K562 (cell line): Measurements from ENCODE around the gene USP12. TPM values are rescaled to one million over a fixed set of nuclear protein-coding genes. Genes with fewer than 3 reads are reported as not detected.

Experiments
- ARNT ChIP-seq, 2 experiments: fragments of 450-650 bp; IDR thresholded peaks; 2 replicates each; pipeline ENCODE4 v1.6.1; 2016; ENCODE audit warnings: mild to moderate bottlenecking in 1 of 2
- CEBPG ChIP-seq, 3 experiments: fragments of 200-800 bp in 1 of 3; sonication (Bioruptor generic) in 1 of 3; sonication (generic) in 1 of 3; formaldehyde crosslinking in 1 of 3; IDR thresholded peaks in 2 of 3; conservative IDR thresholded peaks in 1 of 3; 2 replicates each; pipeline versions ENCODE4 v1.6.1 to v1.8.0; 2016 to 2022; ENCODE audit warnings: missing compliant biosample characterization in 2 of 3, missing genetic modification characterization in 2 of 3, mild to moderate bottlenecking in 1 of 3, missing genetic modification reagents in 1 of 3
- DACH1 ChIP-seq: fragments of 450-650 bp; IDR thresholded peaks from 2 replicates; pipeline ENCODE4 v1.6.1; 2018; ENCODE audit not compliant: partially characterized antibody
- GATAD2B ChIP-seq: fragments of 450-650 bp; IDR thresholded peaks from 2 replicates; pipeline ENCODE4 v1.6.1; 2017; ENCODE audit warnings: mild to moderate bottlenecking, borderline replicate concordance
- HNRNPK ChIP-seq: fragments of 200-400 bp; formaldehyde crosslinking; IDR thresholded peaks from one replicate; pipeline ENCODE4 v1.6.1; 2018; ENCODE audit warnings: mild to moderate bottlenecking, low read depth, low read length; ENCODE audit not compliant: poor library complexity, severe bottlenecking
- NCOA2 ChIP-seq, 2 experiments: fragments of 450-650 bp; IDR thresholded peaks; 2 replicates each; pipeline ENCODE4 v1.6.1; 2018; ENCODE audit warnings: mild to moderate bottlenecking in 2 of 2, moderate library complexity in 1 of 2; ENCODE audit not compliant: partially characterized antibody in 2 of 2
- PTRF ChIP-seq: fragments of 450-650 bp; IDR thresholded peaks from 2 replicates; pipeline ENCODE4 v1.6.1; 2016; ENCODE audit warnings: mild to moderate bottlenecking, missing genetic modification characterization, missing compliant biosample characterization
- TBL1XR1 ChIP-seq, 2 experiments: IDR thresholded peaks; 2 replicates each; pipeline ENCODE4 v1.6.1; 2012; ENCODE audit warnings: improper control_type of control experiment in 2 of 2, low read length in 2 of 2, mild to moderate bottlenecking in 1 of 2
- ZFX ChIP-seq: sonication (generic); formaldehyde crosslinking; IDR thresholded peaks from 2 replicates; pipeline ENCODE4 v1.8.0; 2022; ENCODE audit warnings: mild to moderate bottlenecking, missing genetic modification reagents, moderate library complexity
- ZNF175 ChIP-seq: fragments of 200-800 bp; sonication (Bioruptor generic); IDR thresholded peaks from 2 replicates; pipeline ENCODE4 v1.6.1; 2016; ENCODE audit warnings: low read depth, mild to moderate bottlenecking, missing genetic modification characterization, missing compliant biosample characterization
- ZNF324 ChIP-seq: fragments of 250-450 bp; sonication (Bioruptor Pico); IDR thresholded peaks from 2 replicates; pipeline ENCODE4 v1.4.0; 2020; ENCODE audit warnings: mild to moderate bottlenecking
- ZNF444 ChIP-seq: fragments of 250-450 bp; sonication (Bioruptor Pico); IDR thresholded peaks from 2 replicates; pipeline ENCODE4 v1.4.0; 2020; ENCODE audit warnings: mild to moderate bottlenecking, moderate library complexity
- ZNF507 ChIP-seq: conservative IDR thresholded peaks from 2 replicates; pipeline ENCODE4 v1.6.1; 2017; ENCODE audit warnings: missing genetic modification characterization, missing compliant biosample characterization
- polyA plus RNA-seq, 8 experiments: library from polyadenylated mRNA; depleted of rRNA in 4 of 8; stranded (reverse) in 5 of 8; unstranded in 3 of 8; fragments of >200 nt; fragmentation: Nextera tagmentation in 2 of 8; fragmentation: Illumina TruSeq in 1 of 8; extraction: Ambion mirVana in 2 of 8; extraction: Trizol in 1 of 8; gene quantifications; 2 replicates each; pipeline versions ENCODE4 v1.2.1 to v1.2.3, GENCODE V29; 2011 to 2014; ENCODE audit warnings: inconsistent platforms in 1 of 8, missing spikeins in 1 of 8
- total RNA-seq, 7 experiments: library from RNA; depleted of rRNA in 6 of 7; stranded (reverse); fragments of >200 nt in 6 of 7; fragmentation: Illumina TruSeq in 2 of 7; extraction: Trizol in 2 of 7; gene quantifications; 2 replicates each; pipeline versions ENCODE4 v1.2.1 to v1.2.3, GENCODE V29; 2011 to 2021; ENCODE audit warnings: low replicate concordance in 1 of 7
- TF ChIP-seq, protein P1 (sequence below), 2 experiments: fragments of 450-650 bp in 1 of 2; sonication (generic) in 1 of 2; formaldehyde crosslinking in 1 of 2; IDR thresholded peaks in 1 of 2; conservative IDR thresholded peaks in 1 of 2; 2 replicates each; pipeline versions ENCODE4 v1.6.1 to v1.8.1; 2016 to 2023; ENCODE audit warnings: mild to moderate bottlenecking in 2 of 2, moderate library complexity in 2 of 2, inconsistent platforms in 1 of 2, missing genetic modification reagents in 1 of 2
- TF ChIP-seq, protein P2 (sequence below): fragments of 250-450 bp; sonication (Bioruptor Pico); IDR thresholded peaks from 2 replicates; pipeline ENCODE4 v1.8.0; 2022; ENCODE audit warnings: moderate library complexity, mild to moderate bottlenecking, inconsistent platforms
- TF ChIP-seq, protein P3 (sequence below): fragments of 250-450 bp; sonication (Bioruptor Pico); IDR thresholded peaks from 2 replicates; pipeline ENCODE4 v1.4.0; 2020; ENCODE audit warnings: borderline replicate concordance
- TF ChIP-seq, protein P4 (sequence below): fragments of 450-650 bp; IDR thresholded peaks from 2 replicates; pipeline ENCODE4 v1.6.1; 2016; ENCODE audit warnings: borderline replicate concordance
- TF ChIP-seq, protein P5 (sequence below): fragments of 450-650 bp; formaldehyde crosslinking; IDR thresholded peaks from 2 replicates; pipeline ENCODE4 v1.4.0; 2022; ENCODE audit warnings: missing genetic modification characterization
- TF ChIP-seq, protein P6 (sequence below): sonication (generic); formaldehyde crosslinking; IDR thresholded peaks from 2 replicates; pipeline ENCODE4 v1.5.0; 2020; ENCODE audit warnings: missing genetic modification reagents

The USP12 gene
- total and polyA plus RNA-seq, 9 of the 15 experiments (the other 6 are each of a cell fraction or from before 2014, with no cell fraction given), result 1.8 to 20.5 (median 13.3) TPM

DNA sequence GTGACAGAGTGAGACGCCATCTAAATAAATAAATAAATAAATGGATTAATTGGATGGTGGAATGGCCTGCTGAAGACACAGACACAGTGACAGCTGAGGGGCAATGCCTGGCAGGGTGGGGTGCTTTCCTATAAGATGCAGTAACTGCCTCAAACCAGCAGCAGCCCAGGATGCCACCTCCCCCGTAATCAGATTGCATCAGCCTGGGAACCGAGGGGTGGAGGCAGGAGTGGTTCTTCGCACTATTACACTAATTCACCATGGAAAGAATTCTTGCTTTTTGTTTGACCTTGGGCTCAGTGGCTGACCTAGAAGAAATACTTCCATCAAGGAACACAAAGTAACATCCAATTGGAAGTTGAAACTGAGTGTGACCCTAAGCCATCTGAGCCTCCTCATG, 31.6 kb upstream of the USP12 start (continued):
- TF ChIP-seq, protein P1, sequence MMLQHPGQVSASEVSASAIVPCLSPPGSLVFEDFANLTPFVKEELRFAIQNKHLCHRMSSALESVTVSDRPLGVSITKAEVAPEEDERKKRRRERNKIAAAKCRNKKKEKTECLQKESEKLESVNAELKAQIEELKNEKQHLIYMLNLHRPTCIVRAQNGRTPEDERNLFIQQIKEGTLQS (IDR thresholded peaks at IDR 0.05), result peak; percentile 54; the same call in 1 of the 2 replicates
- TF ChIP-seq, protein P1 (CRISPR knock-in tag; conservative IDR thresholded peaks at IDR 0.05), result no peak
- no peak for TF ChIP-seq ARNT (IDR thresholded peaks at IDR 0.05)
- TF ChIP-seq, protein P2, sequence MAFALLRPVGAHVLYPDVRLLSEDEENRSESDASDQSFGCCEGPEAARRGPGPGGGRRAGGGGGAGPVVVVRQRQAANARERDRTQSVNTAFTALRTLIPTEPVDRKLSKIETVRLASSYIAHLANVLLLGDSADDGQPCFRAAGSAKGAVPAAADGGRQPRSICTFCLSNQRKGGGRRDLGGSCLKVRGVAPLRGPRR (CRISPR knock-in tag), result no peak
- TF ChIP-seq GATAD2B, result no peak
- TF ChIP-seq, protein P3, sequence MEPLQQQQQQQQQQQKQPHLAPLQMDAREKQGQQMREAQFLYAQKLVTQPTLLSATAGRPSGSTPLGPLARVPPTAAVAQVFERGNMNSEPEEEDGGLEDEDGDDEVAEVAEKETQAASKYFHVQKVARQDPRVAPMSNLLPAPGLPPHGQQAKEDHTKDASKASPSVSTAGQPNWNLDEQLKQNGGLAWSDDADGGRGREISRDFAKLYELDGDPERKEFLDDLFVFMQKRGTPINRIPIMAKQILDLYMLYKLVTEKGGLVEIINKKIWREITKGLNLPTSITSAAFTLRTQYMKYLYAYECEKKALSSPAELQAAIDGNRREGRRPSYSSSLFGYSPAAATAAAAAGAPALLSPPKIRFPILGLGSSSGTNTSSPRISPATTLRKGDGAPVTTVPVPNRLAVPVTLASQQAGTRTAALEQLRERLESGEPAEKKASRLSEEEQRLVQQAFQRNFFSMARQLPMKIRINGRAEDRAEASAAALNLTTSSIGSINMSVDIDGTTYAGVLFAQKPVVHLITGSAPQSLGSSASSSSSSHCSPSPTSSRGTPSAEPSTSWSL (CRISPR knock-in tag), result no peak
- TF ChIP-seq, protein P4, sequence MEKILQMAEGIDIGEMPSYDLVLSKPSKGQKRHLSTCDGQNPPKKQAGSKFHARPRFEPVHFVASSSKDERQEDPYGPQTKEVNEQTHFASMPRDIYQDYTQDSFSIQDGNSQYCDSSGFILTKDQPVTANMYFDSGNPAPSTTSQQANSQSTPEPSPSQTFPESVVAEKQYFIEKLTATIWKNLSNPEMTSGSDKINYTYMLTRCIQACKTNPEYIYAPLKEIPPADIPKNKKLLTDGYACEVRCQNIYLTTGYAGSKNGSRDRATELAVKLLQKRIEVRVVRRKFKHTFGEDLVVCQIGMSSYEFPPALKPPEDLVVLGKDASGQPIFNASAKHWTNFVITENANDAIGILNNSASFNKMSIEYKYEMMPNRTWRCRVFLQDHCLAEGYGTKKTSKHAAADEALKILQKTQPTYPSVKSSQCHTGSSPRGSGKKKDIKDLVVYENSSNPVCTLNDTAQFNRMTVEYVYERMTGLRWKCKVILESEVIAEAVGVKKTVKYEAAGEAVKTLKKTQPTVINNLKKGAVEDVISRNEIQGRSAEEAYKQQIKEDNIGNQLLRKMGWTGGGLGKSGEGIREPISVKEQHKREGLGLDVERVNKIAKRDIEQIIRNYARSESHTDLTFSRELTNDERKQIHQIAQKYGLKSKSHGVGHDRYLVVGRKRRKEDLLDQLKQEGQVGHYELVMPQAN, result no peak
- TF ChIP-seq, protein P5, sequence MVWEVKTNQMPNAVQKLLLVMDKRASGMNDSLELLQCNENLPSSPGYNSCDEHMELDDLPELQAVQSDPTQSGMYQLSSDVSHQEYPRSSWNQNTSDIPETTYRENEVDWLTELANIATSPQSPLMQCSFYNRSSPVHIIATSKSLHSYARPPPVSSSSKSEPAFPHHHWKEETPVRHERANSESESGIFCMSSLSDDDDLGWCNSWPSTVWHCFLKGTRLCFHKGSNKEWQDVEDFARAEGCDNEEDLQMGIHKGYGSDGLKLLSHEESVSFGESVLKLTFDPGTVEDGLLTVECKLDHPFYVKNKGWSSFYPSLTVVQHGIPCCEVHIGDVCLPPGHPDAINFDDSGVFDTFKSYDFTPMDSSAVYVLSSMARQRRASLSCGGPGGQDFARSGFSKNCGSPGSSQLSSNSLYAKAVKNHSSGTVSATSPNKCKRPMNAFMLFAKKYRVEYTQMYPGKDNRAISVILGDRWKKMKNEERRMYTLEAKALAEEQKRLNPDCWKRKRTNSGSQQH (CRISPR knock-in tag), result no peak
- TF ChIP-seq DACH1, result no peak
- 0 out of 2 replicates have a peak, but pooled peaks have one; percentile 28 for TF ChIP-seq ZNF175
- TF ChIP-seq CEBPG (CRISPR knock-in tag; IDR thresholded peaks at IDR 0.05), result peak; percentile 43; the same call in 1 of the 2 replicates
- peak; percentile 39 to 73; a peak in 2 of 4 replicates for TF ChIP-seq CEBPG (tag; conservative IDR thresholded peaks at IDR 0.05 in 1 of 2, IDR thresholded peaks at IDR 0.05 in 1 of 2)
- TF ChIP-seq ZNF444, result no peak
- TF ChIP-seq ZNF507 (tag), result no peak
- no peak for TF ChIP-seq PTRF (tag)
- TF ChIP-seq, protein P6, sequence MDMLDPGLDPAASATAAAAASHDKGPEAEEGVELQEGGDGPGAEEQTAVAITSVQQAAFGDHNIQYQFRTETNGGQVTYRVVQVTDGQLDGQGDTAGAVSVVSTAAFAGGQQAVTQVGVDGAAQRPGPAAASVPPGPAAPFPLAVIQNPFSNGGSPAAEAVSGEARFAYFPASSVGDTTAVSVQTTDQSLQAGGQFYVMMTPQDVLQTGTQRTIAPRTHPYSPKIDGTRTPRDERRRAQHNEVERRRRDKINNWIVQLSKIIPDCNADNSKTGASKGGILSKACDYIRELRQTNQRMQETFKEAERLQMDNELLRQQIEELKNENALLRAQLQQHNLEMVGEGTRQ, result no peak
- TF ChIP-seq HNRNPK, result no peak
- no peak for TF ChIP-seq ZNF324 (CRISPR knock-in tag)
- no peak for TF ChIP-seq ZFX (CRISPR knock-in tag)
- no peak for TF ChIP-seq TBL1XR1 (IDR thresholded peaks at IDR 0.05; ENCODE audit: low read length in 2 of 2)
- no peak for TF ChIP-seq NCOA2 (IDR thresholded peaks at IDR 0.05; ENCODE audit: partially characterized antibody in 2 of 2)
- TF ChIP-seq, all 486 proteins: peak for 7
